Aorta (tissue), 5 donors: ENCODE data around the gene SLC22A2. TPM values are rescaled to one million over a fixed set of nuclear protein-coding genes. Genes with fewer than 3 reads are reported as not detected.

Experiments used
- ATAC-seq: fragments of 200-7000 bp; cut with Tn5 transposase; one replicate; pipeline ENCODE4 v1.9.1; 2022; ENCODE audit warnings: moderate library complexity; ENCODE audit not compliant: low FRiP score
- DNase-seq, 2 donors: peaks; one replicate each; pipeline ENCODE4 v3.0.0-alpha.2; 2020
- H3K27ac ChIP-seq, 2 donors: one replicate each; pipeline ENCODE4 v1.5.1; 2013; ENCODE audit warnings: low read length in 2 of 2, mild to moderate bottlenecking in 2 of 2, moderate library complexity in 2 of 2, control low read depth in 1 of 2, inconsistent platforms in 1 of 2, low read depth in 1 of 2
- H3K27me3 ChIP-seq, 2 donors: one replicate each; pipeline ENCODE4 v1.6.1; 2013; ENCODE audit warnings: control low read depth in 1 of 2, low read length in 1 of 2, mild to moderate bottlenecking in 1 of 2, moderate library complexity in 1 of 2; ENCODE audit not compliant: insufficient read depth in 2 of 2, control insufficient read depth in 1 of 2
- H3K36me3 ChIP-seq, 2 donors: one replicate each; pipeline ENCODE4 v1.6.1; 2013; ENCODE audit warnings: control low read depth in 1 of 2, low read length in 1 of 2, mild to moderate bottlenecking in 1 of 2; ENCODE audit not compliant: insufficient read depth in 2 of 2, control insufficient read depth in 1 of 2
- H3K4me1 ChIP-seq, 2 donors: one replicate each; pipeline ENCODE4 v1.6.1; 2013; ENCODE audit warnings: low read length in 2 of 2, control low read depth in 1 of 2, mild to moderate bottlenecking in 1 of 2, moderate library complexity in 1 of 2; ENCODE audit not compliant: insufficient read depth in 2 of 2, control insufficient read depth in 1 of 2
- H3K4me3 ChIP-seq, 2 donors: one replicate each; pipeline ENCODE4 v1.5.1; 2013; ENCODE audit warnings: low read length in 2 of 2, control low read depth in 1 of 2, mild to moderate bottlenecking in 1 of 2
- H3K9me3 ChIP-seq: one replicate; pipeline ENCODE4 v1.6.1; 2013; ENCODE audit warnings: mild to moderate bottlenecking, low read length; ENCODE audit not compliant: control insufficient read depth
- WGBS, 2 donors: extraction: QIAGEN DNeasy Blood & Tissue Kit; methylation state at CpG; one replicate each; pipeline ENCODE4 v1.1.7; 2013; 5-methylcytosine and 5-hydroxymethylcytosine counted together
- intact Hi-C, 2 donors: fragments of 100-400 bp; cut with DNase I; formaldehyde crosslinking; loops; one replicate each; pipeline versions ENCODE4 v1.14.2 to v1.15.0; 2022
- polyA plus RNA-seq, 2 donors: library from polyadenylated mRNA; stranded (reverse); fragments of 200-250 nt; gene quantifications; one replicate each; pipeline ENCODE4 v1.2.3, GENCODE V29; 2013
- total RNA-seq, 2 donors: library from RNA; stranded (reverse); fragmentation: NEBNext Ultra II Directional; extraction: Animal tissue kit (Norgen Biotek cat#: 25700); gene quantifications; one replicate each; pipeline ENCODE4 v1.2.1, GENCODE V29; 2021
- donor health status: healthy with polysubstance abuse.
- donor health status: Bipolar disorder and iron deficiency.
- donor health status: DM: no; HTN: no; CAD: no.
- donor health status: DM: no; HTN: no; CAD: no.
- donor health status: DM: yes; HTN: yes; CAD: no.

Gene SLC22A2
- total and polyA plus RNA-seq, 4 donors: 0.26 to 3.9 (median 1.1) TPM; not detected in 1

DNA sequence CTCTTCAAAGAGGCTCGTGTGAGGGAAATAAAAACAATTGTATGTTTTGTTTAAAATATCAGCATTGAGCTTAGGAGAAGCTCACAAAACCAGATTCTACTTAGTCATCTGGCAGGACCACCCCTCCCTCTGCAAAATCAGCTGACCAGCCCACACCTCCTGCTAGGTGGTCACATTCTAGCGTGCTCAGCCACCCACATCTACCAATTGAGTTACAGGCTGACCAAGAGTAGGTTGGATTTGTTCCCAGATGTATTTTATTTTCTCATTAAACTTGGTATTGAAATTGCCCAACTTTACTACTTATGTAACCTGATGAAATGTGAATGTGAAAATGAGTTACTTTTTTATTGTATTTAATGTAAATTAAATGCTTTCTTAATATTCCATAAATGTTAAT is 56.2 kb downstream of the SLC22A2 start:
- intact Hi-C loops: loop anchor here in 1 of 2 donors (5.0 kb wide), 1 partner anchor 50 kb away; no protein-coding TSS in a partner anchor
- ATAC-seq (no peak), DNase-seq (no peak)
- Histone ChIP-seq H3K36me3 (no peaks in the 10 kb centered on the region), H3K4me3 (no peak overlapping the region), H3K27ac (no peak overlapping the region), H3K9me3 (no peaks in the 10 kb centered on the region), H3K27me3 (no peaks in the 10 kb centered on the region), H3K4me1 (no peaks in the 10 kb centered on the region)
- WGBS, 2 donors: 20 to 33% methylated on average over 2 of the region's 2 CpGs

DNA sequence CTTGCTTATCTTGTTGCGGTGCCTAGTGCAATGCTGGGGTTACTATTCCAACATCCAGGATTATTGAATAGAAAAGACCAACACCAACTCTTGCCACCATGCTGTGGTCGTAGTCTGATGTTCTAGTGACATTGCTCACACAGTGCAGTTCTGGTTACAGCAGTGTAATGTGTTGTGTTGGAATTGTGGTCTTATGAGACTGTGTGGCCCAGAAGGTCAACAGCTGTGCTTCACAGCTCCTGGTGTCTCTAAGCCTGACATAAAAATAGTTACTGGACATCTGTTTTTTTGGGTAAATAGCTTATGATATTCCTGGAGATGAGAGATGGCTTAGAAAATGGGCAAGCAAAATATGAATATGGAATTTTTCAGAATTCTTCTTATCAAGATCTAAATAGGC is 57.6 kb downstream of the SLC22A2 start:
- DNase-seq (no peak), ATAC-seq (no peak)
- Histone ChIP-seq H3K4me1 (no peaks in the 10 kb centered on the region), H3K36me3 (no peaks in the 10 kb centered on the region), H3K9me3 (no peaks in the 10 kb centered on the region), H3K4me3 (no peak overlapping the region), H3K27me3 (no peaks in the 10 kb centered on the region), H3K27ac (no peak overlapping the region)
- intact Hi-C loops: loop anchor here in 1 of 2 donors (5.0 kb wide), 1 partner anchor 49 kb away; no protein-coding TSS in a partner anchor
- 70 to 77% methylated on average over 2 of the region's 2 CpGs for WGBS, 2 donors

- H3K27ac ChIP-seq: no peak overlapping the region
- no peak overlapping the region for H3K4me3 ChIP-seq
- DNase-seq (no peak), ATAC-seq (no peak)
- no peaks in the 10 kb centered on the region for H3K36me3 ChIP-seq
- H3K27me3 ChIP-seq: no peaks in the 10 kb centered on the region
- H3K9me3 ChIP-seq: no peaks in the 10 kb centered on the region
- intact Hi-C loops: no loop called here
- no peaks in the 10 kb centered on the region for H3K4me1 ChIP-seq
- 35 to 36% methylated on average over 3 of the region's 3 CpGs for WGBS, 2 donors
These were observed 59.9 kb downstream of the SLC22A2 start for GRCh38 chr6:160198606-160199211.

- no peak for ATAC-seq
- no peak for DNase-seq
- intact Hi-C loops: no loop called here
- Histone ChIP-seq H3K27ac (no peak overlapping the region), H3K9me3 (no peaks in the 10 kb centered on the region), H3K36me3 (no peaks in the 10 kb centered on the region), H3K4me3 (no peak overlapping the region), H3K27me3 (no peaks in the 10 kb centered on the region), H3K4me1 (no peaks in the 10 kb centered on the region)
These were observed 61.0 kb downstream of the SLC22A2 start for GRCh38 chr6:160197662-160198061.

- 73 to 74% methylated on average over 1 of the region's 1 CpG for WGBS, 2 donors
- H3K9me3 ChIP-seq: no peaks in the 10 kb centered on the region
- H3K4me3 ChIP-seq: no peak overlapping the region
- H3K27me3 ChIP-seq: no peaks in the 10 kb centered on the region
- H3K36me3 ChIP-seq: no peaks in the 10 kb centered on the region
- no peak for ATAC-seq
- no peak overlapping the region for H3K27ac ChIP-seq
- H3K4me1 ChIP-seq: no peaks in the 10 kb centered on the region
- intact Hi-C loops: no loop called here
- DNase-seq: no peak
These were observed 63.8 kb downstream of the SLC22A2 start for GRCh38 chr6:160194808-160195207.

- Histone ChIP-seq H3K9me3 (no peaks in the 10 kb centered on the region), H3K4me3 (no peak overlapping the region), H3K36me3 (no peaks in the 10 kb centered on the region), H3K27ac (no peak overlapping the region), H3K4me1 (no peaks in the 10 kb centered on the region), H3K27me3 (no peaks in the 10 kb centered on the region)
- 100% methylated on average over 1 of the region's 1 CpG for WGBS, 2 donors
- intact Hi-C loops: no loop called here
- DNase-seq (no peak), ATAC-seq (no peak)
These were observed 65.8 kb downstream of the SLC22A2 start for GRCh38 chr6:160192840-160193239.

- no peak for ATAC-seq
- H3K4me3 ChIP-seq: no peak overlapping the region
- no peaks in the 10 kb centered on the region for H3K4me1 ChIP-seq
- DNase-seq: no peak
- no peak overlapping the region for H3K27ac ChIP-seq
- no peaks in the 10 kb centered on the region for H3K36me3 ChIP-seq
- intact Hi-C loops: no loop called here
- H3K9me3 ChIP-seq: no peaks in the 10 kb centered on the region
- no peaks in the 10 kb centered on the region for H3K27me3 ChIP-seq
These were observed 67.6 kb downstream of the SLC22A2 start for GRCh38 chr6:160190973-160191372.

DNA sequence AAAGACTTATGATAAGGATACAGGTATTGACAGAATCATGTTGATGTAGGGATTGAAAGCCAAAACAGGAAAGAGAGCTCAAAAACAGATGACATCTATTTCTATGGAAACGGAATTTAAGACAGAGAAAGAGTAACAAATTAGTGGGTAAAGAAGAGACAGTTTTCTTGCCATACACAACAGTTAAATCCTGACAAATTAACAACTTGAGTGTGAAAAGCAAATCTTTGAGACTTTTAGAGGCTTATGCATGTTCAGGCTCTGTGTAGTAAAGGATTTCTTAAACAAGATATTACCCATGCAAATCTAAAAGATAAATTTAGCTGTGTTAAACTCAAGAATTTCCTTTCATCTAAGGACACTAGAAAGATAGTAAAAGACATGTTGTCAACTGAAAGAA is 68.5 kb downstream of the SLC22A2 start:
- Histone ChIP-seq H3K36me3 (no peaks in the 10 kb centered on the region), H3K4me3 (no peak overlapping the region), H3K4me1 (no peaks in the 10 kb centered on the region), H3K27me3 (no peaks in the 10 kb centered on the region), H3K9me3 (no peaks in the 10 kb centered on the region), H3K27ac (no peak overlapping the region)
- ATAC-seq (no peak), DNase-seq (no peak)
- intact Hi-C loops: no loop called here
- 91 to 97% methylated on average over 1 of the region's 1 CpG for WGBS, 2 donors

GRCh38 chr6:160188773-160189172 is 69.8 kb downstream of the SLC22A2 start:
- Histone ChIP-seq H3K4me1 (no peaks in the 10 kb centered on the region), H3K27ac (no peak overlapping the region), H3K36me3 (no peaks in the 10 kb centered on the region), H3K9me3 (no peaks in the 10 kb centered on the region), H3K4me3 (no peak overlapping the region), H3K27me3 (no peaks in the 10 kb centered on the region)
- intact Hi-C loops: no loop called here
- ATAC-seq (no peak), DNase-seq (no peak)
- WGBS, 2 donors: 17 to 29% methylated on average over 1 of the region's 1 CpG
